Esophagus (tissue), 2 donors: ENCODE measurements around the gene ERRFI1. TPM values are rescaled to one million over a fixed set of nuclear protein-coding genes. Genes with fewer than 3 reads are reported as not detected.

Experiments
- H3K27ac ChIP-seq, 2 donors: one replicate each; pipeline ENCODE4 v1.5.1; 2013; ENCODE audit warnings: low read depth in 2 of 2, mild to moderate bottlenecking in 2 of 2, inconsistent platforms in 1 of 2, low read length in 1 of 2, moderate library complexity in 1 of 2
- H3K27me3 ChIP-seq, 2 donors: one replicate each; pipeline ENCODE4 v1.6.1; 2013; ENCODE audit warnings: low read length in 2 of 2, control low read depth in 1 of 2, mild to moderate bottlenecking in 1 of 2; ENCODE audit not compliant: insufficient read depth in 2 of 2, control insufficient read depth in 1 of 2
- H3K36me3 ChIP-seq, 2 donors: one replicate each; pipeline ENCODE4 v1.6.1; 2013; ENCODE audit warnings: low read length in 1 of 2; ENCODE audit not compliant: control insufficient read depth in 2 of 2, insufficient read depth in 2 of 2
- H3K4me1 ChIP-seq, 2 donors: one replicate each; pipeline ENCODE4 v1.6.1; 2013; ENCODE audit warnings: low read length in 1 of 2; ENCODE audit not compliant: control insufficient read depth in 2 of 2, insufficient read depth in 2 of 2
- H3K4me3 ChIP-seq, 2 donors: one replicate each; pipeline ENCODE4 v1.5.1; 2013; ENCODE audit warnings: low read length in 2 of 2, mild to moderate bottlenecking in 2 of 2, low read depth in 1 of 2, moderate library complexity in 1 of 2
- H3K9me3 ChIP-seq, 2 donors: one replicate each; pipeline ENCODE4 v1.6.1; 2013; ENCODE audit warnings: mild to moderate bottlenecking in 2 of 2, low read depth in 1 of 2, low read length in 1 of 2, moderate library complexity in 1 of 2; ENCODE audit not compliant: control insufficient read depth in 2 of 2, insufficient read depth in 1 of 2
- WGBS, 2 donors: extraction: QIAGEN DNeasy Blood & Tissue Kit; methylation state at CpG; one replicate each; pipeline ENCODE4 v1.1.7; 2013; 5-methylcytosine and 5-hydroxymethylcytosine counted together
- polyA plus RNA-seq, 2 donors: library from polyadenylated mRNA; stranded (reverse); fragments of 200-250 nt; gene quantifications; one replicate each; pipeline ENCODE4 v1.2.3, GENCODE V29; 2013
- donor health status: healthy with polysubstance abuse.
- donor health status: Bipolar disorder and iron deficiency.

The ERRFI1 gene
- polyA plus RNA-seq, 2 donors, result 18.2 to 21.3 TPM

DNA sequence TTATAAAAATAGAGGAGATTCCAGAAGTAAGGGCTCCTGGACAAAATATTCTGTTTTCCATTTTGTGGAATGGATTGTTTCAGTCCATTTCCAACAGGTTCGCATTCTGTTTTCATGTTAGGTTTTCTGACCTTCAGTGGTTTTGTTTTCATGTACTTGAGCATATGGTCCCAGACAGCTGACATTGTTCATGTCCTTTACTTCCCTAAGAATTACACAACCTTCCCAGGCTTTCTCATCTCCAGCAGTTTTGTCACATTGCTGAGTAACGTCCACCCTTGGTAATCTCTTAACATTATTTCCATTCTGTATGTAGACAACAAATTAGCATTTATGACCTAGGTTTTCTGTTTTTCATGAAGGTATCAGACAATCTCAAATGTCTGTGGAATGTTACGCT lies 21.0 kb upstream of the ERRFI1 start:
- WGBS, 2 donors, result 69 to 74% methylated on average over 3 of the region's 3 CpGs
- peaks cover 0 to 3% of the 10 kb centered on the region in 2 donors for H3K4me1 ChIP-seq
- H3K9me3 ChIP-seq, result no peaks in the 10 kb centered on the region
- H3K4me3 ChIP-seq, result no peak overlapping the region
- H3K27me3 ChIP-seq, result no peaks in the 10 kb centered on the region
- no peaks in the 10 kb centered on the region for H3K36me3 ChIP-seq
- H3K27ac ChIP-seq, result no peak overlapping the region

DNA sequence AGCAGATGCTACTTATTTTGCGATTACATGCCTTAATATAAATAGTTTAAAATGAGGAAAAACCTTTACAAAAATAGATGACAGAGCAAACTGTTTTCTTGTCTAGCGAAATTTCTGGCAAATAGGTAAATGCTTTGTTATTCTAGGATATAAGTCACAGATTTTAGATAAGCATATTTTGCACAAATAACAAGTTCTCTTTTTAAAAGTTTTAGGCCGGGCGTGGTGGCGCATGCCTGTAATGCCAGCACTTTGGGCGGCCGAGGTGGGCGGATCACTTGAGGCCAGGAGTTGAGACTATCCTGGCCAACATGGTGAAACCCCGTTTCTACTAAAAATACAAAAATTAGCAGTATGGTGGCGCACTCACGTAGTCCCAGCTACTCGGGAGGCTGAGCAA lies 20.3 kb upstream of the ERRFI1 start:
- WGBS, 2 donors, result 88 to 89% methylated on average over 12 of the region's 12 CpGs
- H3K9me3 ChIP-seq, result no peaks in the 10 kb centered on the region
- H3K27ac ChIP-seq, result no peak overlapping the region
- H3K27me3 ChIP-seq, result no peaks in the 10 kb centered on the region
- H3K4me1 ChIP-seq, result peaks cover 0 to 3% of the 10 kb centered on the region in 2 donors
- H3K4me3 ChIP-seq, result no peak overlapping the region
- no peaks in the 10 kb centered on the region for H3K36me3 ChIP-seq

DNA sequence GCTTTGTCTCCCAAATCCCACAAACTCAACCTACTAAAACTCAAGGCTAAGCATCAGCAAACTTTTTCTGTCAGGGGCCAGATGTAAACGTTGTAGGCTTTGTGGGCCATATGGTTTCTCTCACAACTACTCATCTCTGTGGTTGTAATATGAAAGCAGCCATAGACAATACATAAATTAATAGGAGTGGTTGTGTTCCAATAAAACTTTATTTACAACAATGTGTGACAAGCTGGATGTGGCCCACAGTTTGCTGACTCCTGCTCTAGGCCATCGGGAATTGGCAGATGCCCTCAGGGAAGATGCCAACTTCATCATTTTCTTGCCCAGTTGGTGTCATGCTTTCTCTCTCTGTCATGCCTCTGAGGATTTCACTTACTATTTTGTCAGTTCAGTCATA lies 17.5 kb upstream of the ERRFI1 start:
- Histone ChIP-seq H3K27ac (no peak overlapping the region), H3K9me3 (no peaks in the 10 kb centered on the region), H3K4me3 (no peak overlapping the region), H3K36me3 (no peaks in the 10 kb centered on the region), H3K4me1 (peaks cover 0 to 3% of the 10 kb centered on the region in 2 donors), H3K27me3 (no peaks in the 10 kb centered on the region)
- 60 to 71% methylated on average over 2 of the region's 2 CpGs for WGBS, 2 donors

DNA sequence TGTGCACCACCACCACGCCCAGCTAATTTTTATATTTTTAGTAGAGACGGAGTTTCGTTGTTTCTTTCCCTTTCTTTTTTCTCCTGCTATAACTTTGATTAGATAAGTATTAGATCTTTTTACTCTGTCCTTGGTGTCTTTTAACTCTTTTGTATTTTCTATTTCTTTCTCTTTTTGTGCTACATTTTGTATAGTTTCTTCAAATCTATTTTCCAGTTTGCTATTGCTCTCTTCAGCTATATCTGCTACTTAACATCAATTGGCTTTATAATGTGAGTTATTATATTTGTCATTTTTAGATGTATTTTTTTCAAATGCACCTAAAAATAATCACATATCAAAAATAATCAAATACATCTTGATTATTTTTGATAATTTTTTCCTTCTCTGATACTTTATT lies 16.0 kb upstream of the ERRFI1 start:
- Histone ChIP-seq H3K9me3 (no peaks in the 10 kb centered on the region), H3K4me3 (no peak overlapping the region), H3K4me1 (peaks cover 0 to 3% of the 10 kb centered on the region in 2 donors), H3K36me3 (no peaks in the 10 kb centered on the region), H3K27ac (no peak overlapping the region), H3K27me3 (no peaks in the 10 kb centered on the region)
- 81 to 96% methylated on average over 3 of the region's 3 CpGs for WGBS, 2 donors

DNA sequence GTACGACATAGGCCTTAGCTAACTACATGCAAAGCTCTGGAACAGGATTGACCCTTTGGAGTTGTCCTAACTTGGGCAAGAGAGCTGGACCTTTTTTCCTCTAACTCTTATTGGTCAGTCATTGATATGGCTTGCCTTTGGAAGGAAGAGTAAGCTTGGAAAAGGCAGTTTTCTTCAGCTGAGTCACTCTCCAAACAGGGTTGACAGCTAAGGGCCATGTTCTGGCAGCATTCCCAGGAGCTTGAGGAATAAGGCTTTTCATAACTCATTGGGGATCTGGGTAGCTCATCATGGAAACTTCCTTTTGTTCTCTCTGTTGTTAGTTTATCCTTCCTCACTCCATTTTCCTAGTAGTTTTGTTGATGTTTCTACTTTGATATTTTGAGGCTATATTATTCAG lies 14.5 kb upstream of the ERRFI1 start:
- H3K27ac ChIP-seq, result peak overlapping the region in 1 of 2 donors; percentile 10
- no peaks in the 10 kb centered on the region for H3K27me3 ChIP-seq
- H3K4me1 ChIP-seq, result no peaks in the 10 kb centered on the region
- 41 to 80% methylated on average over 1 of the region's 1 CpG for WGBS, 2 donors
- no peaks in the 10 kb centered on the region for H3K9me3 ChIP-seq
- H3K4me3 ChIP-seq, result no peak overlapping the region
- no peaks in the 10 kb centered on the region for H3K36me3 ChIP-seq

DNA sequence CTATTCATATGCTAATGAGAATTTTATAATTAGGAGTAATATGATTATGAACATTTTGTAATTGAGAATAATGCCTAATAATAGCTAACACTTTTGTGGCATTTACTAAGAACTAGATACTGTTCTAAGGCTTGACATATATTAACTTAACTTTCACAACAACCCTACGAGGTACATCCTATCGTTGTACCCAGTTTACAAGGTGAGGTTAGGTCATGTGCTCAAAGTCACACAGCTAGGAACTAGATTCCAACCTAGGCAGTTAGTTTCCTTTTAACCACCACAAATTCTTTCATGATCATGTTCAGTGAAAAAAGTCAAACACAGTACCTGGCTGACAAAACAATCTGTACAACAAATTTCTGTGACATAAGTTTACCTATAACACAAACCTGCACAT lies 13.0 kb upstream of the ERRFI1 start:
- Histone ChIP-seq H3K4me1 (no peaks in the 10 kb centered on the region), H3K36me3 (no peaks in the 10 kb centered on the region), H3K27me3 (no peaks in the 10 kb centered on the region), H3K9me3 (no peaks in the 10 kb centered on the region), H3K27ac (no peak overlapping the region), H3K4me3 (no peak overlapping the region)
- 86% methylated on average over 2 of the region's 2 CpGs for WGBS, 2 donors

DNA sequence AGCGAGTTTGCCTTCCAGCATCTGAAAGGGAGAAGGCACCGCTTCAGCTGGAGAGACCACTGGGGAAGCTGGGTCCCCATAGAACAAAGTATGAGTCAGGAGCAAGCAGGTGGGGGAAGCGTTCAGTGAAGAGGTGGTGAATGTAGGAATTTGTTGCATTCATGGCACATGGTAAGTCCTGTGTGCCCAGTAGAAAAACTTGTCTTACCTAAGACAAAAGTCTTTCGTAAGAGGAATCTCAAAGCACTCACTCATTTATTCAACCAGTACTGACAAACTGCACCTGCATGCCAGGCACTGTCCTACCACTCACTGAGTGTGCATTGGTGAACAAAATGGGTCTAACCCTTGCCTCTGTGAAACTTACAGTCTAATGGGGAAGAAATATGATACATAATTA lies 9.2 kb upstream of the ERRFI1 start:
- H3K4me3 ChIP-seq, result no peak overlapping the region
- H3K36me3 ChIP-seq, result no peaks in the 10 kb centered on the region
- H3K27me3 ChIP-seq, result no peaks in the 10 kb centered on the region
- no peaks in the 10 kb centered on the region for H3K4me1 ChIP-seq
- WGBS, 2 donors, result 86 to 92% methylated on average over 4 of the region's 4 CpGs
- no peak overlapping the region for H3K27ac ChIP-seq
- no peaks in the 10 kb centered on the region for H3K9me3 ChIP-seq

DNA sequence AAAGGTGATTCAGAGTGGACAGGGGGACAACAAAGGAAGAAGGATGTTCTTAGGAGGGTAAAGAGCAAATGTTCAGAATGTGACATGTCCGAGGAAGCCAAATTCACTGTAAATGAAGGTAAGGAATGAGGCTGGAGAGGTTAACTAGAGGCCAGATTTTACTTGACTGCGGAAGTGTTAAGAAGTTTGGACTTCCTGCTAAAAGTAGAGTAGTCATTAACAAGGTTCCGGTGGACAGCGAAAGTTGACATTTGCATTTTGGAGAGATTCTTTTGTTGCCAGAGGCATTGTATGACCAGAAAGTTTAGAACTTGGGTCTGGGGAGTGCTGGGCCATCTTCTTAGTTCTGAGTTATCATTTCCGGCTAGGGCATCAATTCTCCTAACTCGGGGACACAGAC lies 7.2 kb upstream of the ERRFI1 start:
- no peaks in the 10 kb centered on the region for H3K9me3 ChIP-seq
- H3K27ac ChIP-seq, result no peak overlapping the region
- no peak overlapping the region for H3K4me3 ChIP-seq
- no peaks in the 10 kb centered on the region for H3K36me3 ChIP-seq
- no peaks in the 10 kb centered on the region for H3K4me1 ChIP-seq
- no peaks in the 10 kb centered on the region for H3K27me3 ChIP-seq
- WGBS, 2 donors, result 75 to 86% methylated on average over 6 of the region's 6 CpGs

DNA sequence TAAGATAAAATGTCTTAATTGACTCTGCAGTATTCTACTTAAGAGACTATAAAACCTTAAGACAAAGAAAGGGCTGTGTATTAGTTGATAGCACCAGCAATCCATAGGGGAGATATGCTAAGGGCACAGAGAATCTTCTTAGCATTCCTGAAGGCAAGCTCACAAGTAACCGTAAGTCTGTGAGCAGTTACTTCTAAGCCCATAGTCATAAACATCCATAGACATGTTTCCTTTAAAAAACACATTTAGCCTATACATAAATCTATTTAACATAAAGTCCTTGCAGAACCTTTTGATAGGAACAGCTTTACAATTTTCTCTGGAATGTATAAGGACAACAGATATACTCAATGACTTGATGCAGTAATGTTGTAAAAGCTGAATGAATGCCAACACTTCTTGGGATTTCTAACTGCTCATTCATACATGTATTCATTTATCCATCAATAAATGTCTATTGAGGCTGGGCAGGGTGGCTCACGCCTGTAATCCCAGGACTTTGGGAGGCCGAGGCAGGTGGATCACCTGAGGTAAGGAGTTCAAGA lies 6.3 kb upstream of the ERRFI1 start:
- H3K4me1 ChIP-seq, result no peaks in the 10 kb centered on the region
- H3K9me3 ChIP-seq, result no peaks in the 10 kb centered on the region
- 82 to 91% methylated on average over 3 of the region's 3 CpGs for WGBS, 2 donors

DNA sequence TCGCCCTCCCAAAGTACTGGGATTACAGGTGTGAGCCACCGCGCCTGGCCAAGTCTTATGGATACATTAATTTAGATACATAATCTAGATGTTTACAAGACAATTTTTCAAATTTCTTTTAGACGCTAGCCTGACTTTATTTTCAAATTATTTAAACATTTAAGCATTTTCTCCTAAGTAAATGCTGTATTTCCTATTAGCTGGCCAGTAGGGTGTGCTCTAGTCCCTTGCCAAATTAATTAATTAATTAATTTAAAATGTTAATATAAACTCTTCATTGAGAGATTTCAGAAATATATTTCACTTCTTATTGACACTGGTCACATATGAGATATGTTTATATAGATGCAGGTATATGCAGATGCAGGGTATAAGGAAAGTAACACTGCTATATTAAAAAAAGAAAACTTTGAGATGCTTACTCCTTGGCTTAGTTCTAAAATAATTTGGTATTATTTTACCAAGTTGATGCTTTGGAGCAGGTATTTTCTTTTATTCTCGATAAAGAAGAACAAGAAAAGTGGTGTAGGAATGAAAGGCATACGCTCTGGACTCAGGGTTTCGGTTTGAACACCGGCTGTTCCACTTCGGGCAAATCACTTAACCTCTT lies 5.2 kb upstream of the ERRFI1 start:
- no peaks in the 10 kb centered on the region for H3K27me3 ChIP-seq
- H3K4me3 ChIP-seq, result no peak overlapping the region
- peaks cover 0 to 5% of the 10 kb centered on the region in 2 donors for H3K4me1 ChIP-seq
- 69 to 70% methylated on average over 9 of the region's 9 CpGs for WGBS, 2 donors
- H3K36me3 ChIP-seq, result no peaks in the 10 kb centered on the region
- no peaks in the 10 kb centered on the region for H3K9me3 ChIP-seq
- no peak overlapping the region for H3K27ac ChIP-seq

More for the DNA sequence above, 6.3 kb upstream of the ERRFI1 start:
- no peaks in the 10 kb centered on the region for H3K27me3 ChIP-seq
- H3K36me3 ChIP-seq, result no peaks in the 10 kb centered on the region
- no peak overlapping the region for H3K4me3 ChIP-seq
- H3K27ac ChIP-seq, result no peak overlapping the region
